Type B pancreatic cell (in vitro differentiated cells): Measurements from ENCODE around the gene CTSW. TPM values are rescaled to one million over a fixed set of nuclear protein-coding genes. Genes with fewer than 3 reads are reported as not detected.

ENCODE experiments used
- DNase-seq: peaks from one replicate; pipeline ENCODE4 v3.0.0; 2021; ENCODE audit warnings: mixed read lengths; ENCODE audit not compliant: unreplicated experiment; ENCODE audit errors: extremely low spot score
- H3K27ac Mint-ChIP-seq: 2 replicates; pipeline ENCODE4 v1.8.0; 2021; ENCODE audit warnings: mild to moderate bottlenecking, mixed read lengths
- H3K27me3 Mint-ChIP-seq: 2 replicates; pipeline ENCODE4 v1.8.0; 2021; ENCODE audit warnings: mixed read lengths
- H3K36me3 Mint-ChIP-seq: 2 replicates; pipeline ENCODE4 v1.8.0; 2021; ENCODE audit warnings: mixed read lengths
- H3K4me1 Mint-ChIP-seq: one replicate; pipeline ENCODE4 v1.8.0; 2021; ENCODE audit warnings: mixed read lengths; ENCODE audit not compliant: unreplicated experiment
- H3K4me3 Mint-ChIP-seq: 2 replicates; pipeline ENCODE4 v1.8.0; 2021; ENCODE audit warnings: mild to moderate bottlenecking, mixed read lengths
- H3K9me3 Mint-ChIP-seq: 2 replicates; pipeline ENCODE4 v1.8.0; 2021; ENCODE audit warnings: mixed read lengths
- CTCF ChIP-seq: fragments of 200-600 bp; sonication (generic); conservative IDR thresholded peaks from 2 replicates; pipeline ENCODE4 v1.5.0; 2021; ENCODE audit warnings: antibody characterized with exemption, mild to moderate bottlenecking
- total RNA-seq: library from RNA; stranded (reverse); gene quantifications from 2 replicates; pipeline ENCODE4 v1.2.1, GENCODE V29; 2021; ENCODE audit warnings: low replicate concordance

Gene CTSW
- total RNA-seq, 1 donor from 2014 or later: not detected

DNA sequence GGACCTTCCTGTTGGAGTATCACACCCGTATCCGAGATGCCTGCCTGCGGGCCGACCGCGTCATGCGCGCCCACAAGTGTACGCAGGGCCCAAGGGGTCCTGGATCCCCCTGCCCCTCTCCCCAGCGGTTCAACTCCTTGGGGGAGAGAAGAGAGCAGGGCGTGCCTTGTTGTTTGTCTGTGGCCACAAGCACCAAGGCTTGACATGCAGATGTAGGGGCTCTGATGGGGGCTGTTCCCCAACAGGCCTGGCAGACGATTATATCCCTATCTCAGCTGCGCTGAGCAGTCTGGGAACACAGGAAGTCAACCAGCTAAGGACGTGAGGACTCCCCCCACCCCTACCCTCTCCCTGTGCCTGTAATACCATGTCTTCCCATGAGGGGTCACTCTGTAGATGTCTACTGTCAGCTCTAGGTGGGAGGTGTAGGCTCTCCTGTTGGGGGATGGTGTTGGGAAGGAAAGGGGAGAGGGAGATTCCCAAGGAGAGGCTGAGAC, 28.5 kb upstream of the CTSW start:
- no peak for DNase-seq
- Mint-ChIP-seq H3K4me3 (peak overlapping the region; percentile 47), H3K27me3 (peaks cover 6% of the 10 kb centered on the region), H3K4me1 (peaks cover 12% of the 10 kb centered on the region), H3K27ac (peak overlapping the region; percentile 60), H3K36me3 (peaks cover 30% of the 10 kb centered on the region), H3K9me3 (no peaks in the 10 kb centered on the region)
- peak; percentile 71 for TF ChIP-seq CTCF

- peaks cover 20% of the 10 kb centered on the region for H3K4me1 Mint-ChIP-seq
- H3K9me3 Mint-ChIP-seq: no peaks in the 10 kb centered on the region
- H3K36me3 Mint-ChIP-seq: peaks cover 38% of the 10 kb centered on the region
- no peak for DNase-seq
- peak overlapping the region; percentile 47 for H3K4me3 Mint-ChIP-seq
- no peak for TF ChIP-seq CTCF
- H3K27ac Mint-ChIP-seq: peak overlapping the region; percentile 60
- peaks cover 6% of the 10 kb centered on the region for H3K27me3 Mint-ChIP-seq
Measured at GRCh38 chr11:65851811-65852507, 27.7 kb upstream of the CTSW start.

DNA sequence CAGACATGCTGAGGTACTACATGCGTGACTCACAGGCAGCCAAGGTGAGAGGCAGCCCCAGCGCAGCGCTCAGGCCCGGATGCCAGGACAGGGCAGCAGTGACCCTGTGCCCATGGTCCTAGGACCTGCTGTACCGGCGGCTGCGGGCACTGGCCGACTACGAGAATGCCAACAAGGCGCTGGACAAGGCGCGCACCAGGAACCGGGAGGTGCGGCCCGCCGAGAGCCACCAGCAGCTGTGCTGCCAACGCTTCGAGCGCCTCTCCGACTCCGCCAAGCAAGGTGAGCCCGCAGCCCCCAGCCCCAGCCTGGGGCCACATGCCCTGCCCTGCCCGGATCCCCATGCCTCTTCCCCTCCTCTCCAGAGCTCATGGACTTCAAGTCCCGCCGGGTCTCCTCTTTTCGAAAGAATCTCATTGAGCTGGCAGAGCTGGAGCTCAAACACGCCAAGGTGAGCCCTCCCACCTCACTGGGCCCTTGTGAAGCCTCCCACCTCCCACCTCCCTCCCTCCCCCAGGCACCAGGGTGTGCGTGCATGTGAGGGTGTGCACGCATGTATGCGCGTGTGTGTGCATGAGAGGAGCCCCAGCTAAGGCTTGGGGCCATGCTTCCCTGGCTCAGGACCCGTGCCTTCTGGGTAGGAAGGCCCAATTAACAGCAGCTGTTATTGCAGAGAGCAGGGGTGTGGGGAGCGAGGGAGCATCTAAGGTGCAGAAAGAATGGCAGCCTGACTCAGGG, 27.0 kb upstream of the CTSW start:
- Mint-ChIP-seq H3K27me3 (peaks cover 6% of the 10 kb centered on the region), H3K27ac (peak overlapping the region; percentile 86), H3K4me1 (peaks cover 20% of the 10 kb centered on the region), H3K9me3 (no peaks in the 10 kb centered on the region), H3K36me3 (peaks cover 38% of the 10 kb centered on the region), H3K4me3 (no peak overlapping the region)
- no peak for DNase-seq
- TF ChIP-seq CTCF: no peak

DNA sequence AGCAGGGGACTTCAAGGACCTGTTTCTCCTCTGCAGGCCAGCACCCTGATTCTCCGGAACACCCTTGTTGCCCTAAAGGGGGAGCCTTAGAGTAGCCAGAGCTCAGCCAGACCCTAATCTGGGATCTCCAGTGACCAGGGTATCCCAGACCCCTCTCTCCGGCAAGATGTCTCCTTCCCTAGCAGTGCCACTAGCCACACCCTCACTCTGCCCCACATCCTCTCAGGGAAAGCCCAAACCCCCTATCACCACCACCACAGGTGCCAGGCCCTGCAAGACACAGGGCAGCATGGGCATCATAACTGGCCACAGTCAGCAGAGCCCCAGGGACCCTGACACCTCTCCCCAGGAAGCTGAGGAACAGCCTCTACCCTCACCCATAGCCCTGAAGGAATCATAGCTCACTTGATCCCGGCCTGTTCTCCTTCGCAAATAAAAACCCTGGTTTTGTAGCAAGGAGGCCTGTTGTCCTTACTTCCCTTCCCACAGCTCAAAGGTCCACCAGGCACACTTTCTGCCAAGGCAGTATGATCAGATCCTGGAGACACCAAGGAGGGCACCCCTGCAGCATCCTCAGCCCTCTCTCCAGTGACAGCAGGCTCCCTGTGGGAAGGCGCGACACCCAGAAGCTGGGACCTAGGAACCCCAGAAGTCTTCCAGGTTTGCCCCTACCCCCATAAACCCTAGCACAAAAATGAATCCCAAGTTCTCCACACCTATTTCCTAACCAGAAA, 26.2 kb upstream of the CTSW start:
- peaks cover 38% of the 10 kb centered on the region for H3K36me3 Mint-ChIP-seq
- H3K27ac Mint-ChIP-seq: peak overlapping the region; percentile 86
- no peak for DNase-seq
- no peaks in the 10 kb centered on the region for H3K9me3 Mint-ChIP-seq
- H3K4me3 Mint-ChIP-seq: peak overlapping the region; percentile 82
- TF ChIP-seq CTCF: no peak
- H3K4me1 Mint-ChIP-seq: peaks cover 20% of the 10 kb centered on the region
- peaks cover 3% of the 10 kb centered on the region for H3K27me3 Mint-ChIP-seq

DNA sequence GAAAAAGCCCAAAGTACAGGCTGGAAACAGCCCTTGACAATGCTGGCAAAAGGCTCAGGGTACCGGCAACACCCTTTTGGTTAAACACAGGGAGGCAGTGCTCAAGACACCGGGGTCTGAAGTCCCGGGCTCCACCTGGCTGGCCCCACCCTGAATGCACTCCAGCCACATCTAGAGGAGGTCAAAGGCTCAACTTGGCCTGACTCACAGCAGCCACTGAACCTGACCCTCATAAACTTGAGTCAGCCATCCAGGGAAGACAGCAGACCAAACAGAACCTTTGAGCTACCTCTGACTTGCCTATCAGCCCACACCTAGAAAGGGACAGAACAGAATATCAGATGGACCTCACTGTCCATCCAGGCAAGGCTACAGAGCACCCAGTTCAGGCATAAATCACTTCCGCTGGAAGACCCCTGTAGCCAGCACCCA, 25.5 kb upstream of the CTSW start:
- Mint-ChIP-seq H3K4me3 (peak overlapping the region; percentile 82), H3K4me1 (peaks cover 20% of the 10 kb centered on the region), H3K27me3 (peaks cover 3% of the 10 kb centered on the region), H3K27ac (peak overlapping the region; percentile 86), H3K9me3 (no peaks in the 10 kb centered on the region), H3K36me3 (peaks cover 38% of the 10 kb centered on the region)
- DNase-seq: no peak
- no peak for TF ChIP-seq CTCF
